Nephron (organoid): Measurements from ENCODE around the gene EPB41L4B.

Experiments used
- H3K27ac Mint-ChIP-seq, 3 experiments: 2 replicates each; pipeline ENCODE4 v1.8.0; 2020; ENCODE audit warnings: mixed read lengths in 3 of 3, mild to moderate bottlenecking in 2 of 3, moderate library complexity in 1 of 3
- H3K27me3 Mint-ChIP-seq: 2 replicates; pipeline ENCODE4 v1.8.0; 2021; ENCODE audit warnings: low read depth, mild to moderate bottlenecking, moderate library complexity, mixed read lengths
- H3K36me3 Mint-ChIP-seq: 2 replicates; pipeline ENCODE4 v1.8.0; 2020; ENCODE audit warnings: low read depth, mixed read lengths
- H3K4me1 Mint-ChIP-seq: 2 replicates; pipeline ENCODE4 v1.8.0; 2020; ENCODE audit warnings: mixed read lengths
- H3K4me3 Mint-ChIP-seq, 3 experiments: 2 replicates each; pipeline ENCODE4 v1.8.0; 2020; ENCODE audit warnings: mild to moderate bottlenecking in 3 of 3, mixed read lengths in 3 of 3, moderate library complexity in 2 of 3
- H3K9me3 Mint-ChIP-seq: 2 replicates; pipeline ENCODE4 v1.8.0; 2020; ENCODE audit warnings: mixed read lengths
- CTCF ChIP-seq, 3 experiments: fragments of 200-600 bp; sonication (generic); IDR thresholded peaks; one replicate each; pipeline ENCODE4 v1.5.0; 2021; ENCODE audit warnings: antibody characterized with exemption in 3 of 3; ENCODE audit not compliant: unreplicated experiment in 3 of 3

EPB41L4B gene

GRCh38 chr9:109251776-109252106 is 69.1 kb downstream of the EPB41L4B start:
- H3K27me3 Mint-ChIP-seq: peaks cover 12% of the 10 kb centered on the region
- H3K4me1 Mint-ChIP-seq: peaks cover 12% of the 10 kb centered on the region
- no peak overlapping the region for H3K4me3 Mint-ChIP-seq
- H3K27ac Mint-ChIP-seq: no peak overlapping the region
- no peak for TF ChIP-seq CTCF (IDR thresholded peaks at IDR 0.05; ENCODE audit: unreplicated experiment in 3 of 3)
- H3K36me3 Mint-ChIP-seq: no peaks in the 10 kb centered on the region
- H3K9me3 Mint-ChIP-seq: no peaks in the 10 kb centered on the region

GRCh38 chr9:109251080-109251775 is 69.6 kb downstream of the EPB41L4B start:
- no peak for TF ChIP-seq CTCF (IDR thresholded peaks at IDR 0.05; ENCODE audit: unreplicated experiment in 3 of 3)
- Mint-ChIP-seq H3K36me3 (no peaks in the 10 kb centered on the region), H3K9me3 (no peaks in the 10 kb centered on the region), H3K4me1 (peaks cover 12% of the 10 kb centered on the region), H3K27ac (no peak overlapping the region), H3K4me3 (no peak overlapping the region), H3K27me3 (peaks cover 12% of the 10 kb centered on the region)

GRCh38 chr9:109250771-109251079 is 70.1 kb downstream of the EPB41L4B start:
- Mint-ChIP-seq H3K27me3 (peaks cover 12% of the 10 kb centered on the region), H3K4me1 (peaks cover 12% of the 10 kb centered on the region), H3K4me3 (no peak overlapping the region), H3K27ac (no peak overlapping the region), H3K9me3 (no peaks in the 10 kb centered on the region), H3K36me3 (no peaks in the 10 kb centered on the region)
- no peak for TF ChIP-seq CTCF (IDR thresholded peaks at IDR 0.05; ENCODE audit: unreplicated experiment in 3 of 3)

GRCh38 chr9:109250311-109250741 is 70.5 kb downstream of the EPB41L4B start:
- H3K4me1 Mint-ChIP-seq: peaks cover 12% of the 10 kb centered on the region
- peaks cover 12% of the 10 kb centered on the region for H3K27me3 Mint-ChIP-seq
- H3K9me3 Mint-ChIP-seq: no peaks in the 10 kb centered on the region
- TF ChIP-seq CTCF (IDR thresholded peaks at IDR 0.05; ENCODE audit: unreplicated experiment in 3 of 3): no peak
- no peaks in the 10 kb centered on the region for H3K36me3 Mint-ChIP-seq
- H3K27ac Mint-ChIP-seq: no peak overlapping the region
- H3K4me3 Mint-ChIP-seq: no peak overlapping the region

- H3K9me3 Mint-ChIP-seq: no peaks in the 10 kb centered on the region
- H3K36me3 Mint-ChIP-seq: no peaks in the 10 kb centered on the region
- H3K4me3 Mint-ChIP-seq: no peak overlapping the region
- H3K4me1 Mint-ChIP-seq: peaks cover 12% of the 10 kb centered on the region
- TF ChIP-seq CTCF (IDR thresholded peaks at IDR 0.05; ENCODE audit: unreplicated experiment in 3 of 3): no peak
- H3K27ac Mint-ChIP-seq: no peak overlapping the region
- H3K27me3 Mint-ChIP-seq: peaks cover 16% of the 10 kb centered on the region
Observed at GRCh38 chr9:109249615-109250014, 71.2 kb downstream of the EPB41L4B start.

- Mint-ChIP-seq H3K9me3 (no peaks in the 10 kb centered on the region), H3K27me3 (peaks cover 23% of the 10 kb centered on the region), H3K4me1 (peaks cover 12% of the 10 kb centered on the region), H3K36me3 (no peaks in the 10 kb centered on the region), H3K27ac (no peak overlapping the region), H3K4me3 (no peak overlapping the region)
- TF ChIP-seq CTCF (IDR thresholded peaks at IDR 0.05; ENCODE audit: unreplicated experiment in 3 of 3): no peak
Observed at GRCh38 chr9:109248133-109248581, 72.7 kb downstream of the EPB41L4B start.
